Peyer's patch (tissue), 4 donors: ENCODE measurements around the gene CALCOCO1.

Experiments
- CTCF ChIP-seq, 6 experiments: fragments of 450-650 bp in 4 of 6; fragments of 200-600 bp in 2 of 6; sonication (generic) in 1 of 6; IDR thresholded peaks; one replicate each; pipeline ENCODE4 v1.5.1; 2017 to 2019; ENCODE audit warnings: antibody characterized with exemption in 6 of 6, mild to moderate bottlenecking in 3 of 6, moderate library complexity in 1 of 6
- POLR2A ChIP-seq, 2 donors: fragments of 450-650 bp; IDR thresholded peaks; one replicate each; pipeline ENCODE4 v1.5.1; 2017; ENCODE audit warnings: antibody characterized with exemption in 2 of 2, mild to moderate bottlenecking in 2 of 2, moderate library complexity in 2 of 2

- TF ChIP-seq CTCF (IDR thresholded peaks at IDR 0.05) (no peak), POLR2A (IDR thresholded peaks at IDR 0.05) (no peak)
Observed at GRCh38 chr12:53770281-53770680, 43.0 kb upstream of the CALCOCO1 start.
